SIG-M5 (cell line): Measurements from ENCODE around the gene SLC38A1.
"Not testable (repeated sequence)": the region's sequence is repeated elsewhere in the genome, so short reads cannot be mapped to it uniquely, and the experiment has no call there.

Experiments
- DNase-seq: peaks from one replicate; lab custom pipeline; 2025; lab: John Stamatoyannopoulos, UW

The SLC38A1 gene

GRCh38 chr12:46268583-46269428, at the start of gene SLC38A1:
Gene SLC38A1 (minus strand): TSS chr12:46269043. CDS start chr12:46239800, 29,243 bp downstream.
- DNase-seq, result no peak

- no peak for DNase-seq
Observed at GRCh38 chr12:46318037-46318436, 49.2 kb upstream of the SLC38A1 start.

GRCh38 chr12:46304070-46304469, 35.2 kb upstream of the SLC38A1 start:
- no peak for DNase-seq

GRCh38 chr12:46303039-46303666, 34.3 kb upstream of the SLC38A1 start:
- no peak for DNase-seq

GRCh38 chr12:46300910-46301309, 32.1 kb upstream of the SLC38A1 start:
- DNase-seq, result no peak

GRCh38 chr12:46299851-46300250, 31.0 kb upstream of the SLC38A1 start:
- no peak for DNase-seq

DNA sequence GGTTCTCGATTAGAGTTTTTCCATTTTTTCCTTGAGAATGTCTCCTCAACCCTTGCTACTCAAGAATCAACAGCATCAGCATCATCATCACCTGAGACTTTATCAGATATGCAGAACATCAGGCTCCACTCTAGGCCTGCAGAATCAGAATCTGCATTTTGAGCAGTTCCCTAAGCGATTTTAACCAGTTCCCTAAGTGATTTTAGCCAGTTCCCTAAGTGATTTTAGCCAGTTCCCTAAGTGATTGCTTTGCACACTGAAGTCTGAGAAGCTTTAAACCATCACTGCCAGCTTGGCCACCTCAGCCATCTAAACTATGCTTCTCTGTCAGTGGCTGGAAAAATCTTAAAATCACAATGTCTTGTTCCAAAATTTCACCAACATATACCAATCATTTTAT, 29.4 kb upstream of the SLC38A1 start:
- no peak for DNase-seq

GRCh38 chr12:46296822-46297221, 28.0 kb upstream of the SLC38A1 start:
- no peak for DNase-seq

GRCh38 chr12:46292754-46293402, 24.0 kb upstream of the SLC38A1 start:
- DNase-seq, result no peak

DNA sequence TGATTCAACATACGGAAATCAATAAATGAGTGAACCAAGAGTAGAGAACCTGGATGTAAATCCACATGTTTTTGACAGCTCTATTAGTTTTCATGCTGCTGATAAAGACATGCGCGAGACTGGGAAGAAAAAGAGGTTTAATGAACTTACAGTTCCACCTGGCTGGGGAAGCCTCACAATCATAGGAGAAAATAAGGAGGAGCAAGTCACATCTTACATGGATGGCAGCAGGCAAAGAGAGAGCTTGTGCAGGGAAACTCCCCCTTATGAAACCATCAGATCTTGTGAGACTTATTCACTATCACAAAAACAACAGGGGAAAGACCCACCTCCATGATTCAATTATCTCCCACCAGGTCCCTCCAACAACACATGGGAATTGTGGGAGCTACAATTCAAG, 23.1 kb upstream of the SLC38A1 start:
- DNase-seq, result not testable (repeated sequence)

- not testable (repeated sequence) for DNase-seq
Observed at GRCh38 chr12:46285177-46285576, 16.3 kb upstream of the SLC38A1 start.

GRCh38 chr12:46282829-46283228, 14.0 kb upstream of the SLC38A1 start:
- no peak for DNase-seq

DNA sequence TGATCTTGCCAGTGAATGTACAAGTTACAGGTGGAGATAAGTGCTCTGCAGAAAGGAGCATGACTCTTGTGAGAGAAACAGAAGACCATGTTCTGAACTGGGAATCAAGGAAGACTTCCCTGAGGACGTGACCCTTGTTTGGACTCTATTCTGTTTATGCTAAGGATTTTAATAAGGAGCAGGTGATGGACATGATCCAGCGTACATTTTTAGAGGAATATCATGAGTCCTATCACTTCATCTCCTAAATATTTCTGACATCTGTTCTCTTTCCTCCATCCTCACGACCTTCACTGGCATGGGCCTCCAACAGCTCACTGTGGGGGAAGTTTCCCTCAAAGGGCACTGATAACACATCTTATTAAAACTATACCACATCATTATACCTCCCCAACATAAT, 7.9 kb upstream of the SLC38A1 start:
- no peak for DNase-seq

DNA sequence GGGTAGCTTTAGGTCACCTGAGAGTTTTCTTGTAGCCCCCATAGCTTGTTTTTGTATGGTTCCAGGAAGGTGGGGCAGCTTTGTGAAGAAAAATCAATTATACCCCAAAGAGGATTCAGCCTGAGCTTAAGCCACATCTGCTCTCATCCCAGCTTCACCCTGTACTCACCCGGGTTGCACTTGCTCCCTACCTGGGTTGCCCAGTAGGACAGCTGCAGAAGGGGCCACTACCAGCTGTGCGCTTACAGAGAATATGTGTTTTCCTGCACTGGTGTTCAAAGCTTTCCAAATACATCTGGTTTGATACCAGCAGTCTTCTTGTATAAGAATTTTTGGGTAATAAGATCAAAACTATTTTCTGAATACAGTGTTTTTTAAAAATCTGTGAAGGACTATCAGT, 3.0 kb upstream of the SLC38A1 start:
- no peak for DNase-seq

DNA sequence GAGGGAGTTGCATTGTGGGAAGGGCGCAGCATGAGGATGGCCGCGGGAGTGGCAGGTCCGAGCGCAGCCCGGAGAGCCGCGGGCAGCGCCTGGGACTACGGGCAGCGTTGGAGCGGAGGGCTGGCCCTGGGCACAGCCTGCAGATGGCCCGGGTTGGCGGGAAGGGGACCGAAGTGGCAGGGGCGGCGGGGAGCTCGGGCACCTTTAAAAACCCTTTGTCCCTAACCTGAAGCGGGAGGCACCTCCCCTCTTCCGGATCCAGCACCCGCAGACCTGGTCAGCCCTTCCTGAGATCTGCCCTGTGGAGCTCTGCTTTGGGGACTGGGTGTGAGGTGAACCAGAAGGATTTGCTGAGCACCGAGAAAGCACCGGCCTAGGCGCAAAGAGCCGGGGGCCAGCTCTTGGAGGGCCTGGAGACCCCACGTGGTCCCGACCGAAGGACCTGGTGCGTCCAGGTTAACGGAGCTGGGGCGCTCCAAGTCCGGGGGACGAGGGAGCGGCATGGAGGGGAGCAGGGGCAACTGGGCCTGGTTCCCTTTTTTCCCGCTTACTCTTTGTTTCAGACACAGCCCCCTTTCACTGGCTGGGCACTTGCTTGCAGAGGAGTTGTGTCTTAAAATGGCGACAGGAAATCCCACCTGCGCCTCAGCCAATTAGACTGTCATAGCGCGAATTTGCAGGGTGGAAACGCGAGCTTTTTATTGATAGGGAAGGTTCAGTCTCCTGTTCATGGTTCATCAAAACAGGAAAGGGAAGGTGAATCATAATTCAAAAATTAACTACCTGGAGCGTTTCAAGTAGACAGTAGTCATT, 792 bp upstream of the SLC38A1 start:
- no peak for DNase-seq

GRCh38 chr12:46267825-46268582, 839 bp downstream of the SLC38A1 start:
- DNase-seq, result no peak

DNA sequence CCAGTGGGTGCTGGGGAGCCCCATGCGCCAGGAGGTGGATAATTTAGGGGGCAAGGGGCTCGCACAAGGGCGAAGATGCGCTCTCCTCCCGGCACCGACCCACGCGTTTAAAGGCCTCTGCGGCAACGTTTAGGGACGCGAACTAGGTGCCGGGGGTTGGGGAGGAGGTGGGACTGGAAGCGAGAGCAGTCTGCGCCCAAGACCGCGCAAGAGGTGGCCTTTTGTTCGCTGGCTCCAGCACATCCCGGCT, 1.3 kb downstream of the SLC38A1 start:
- no peak for DNase-seq

DNA sequence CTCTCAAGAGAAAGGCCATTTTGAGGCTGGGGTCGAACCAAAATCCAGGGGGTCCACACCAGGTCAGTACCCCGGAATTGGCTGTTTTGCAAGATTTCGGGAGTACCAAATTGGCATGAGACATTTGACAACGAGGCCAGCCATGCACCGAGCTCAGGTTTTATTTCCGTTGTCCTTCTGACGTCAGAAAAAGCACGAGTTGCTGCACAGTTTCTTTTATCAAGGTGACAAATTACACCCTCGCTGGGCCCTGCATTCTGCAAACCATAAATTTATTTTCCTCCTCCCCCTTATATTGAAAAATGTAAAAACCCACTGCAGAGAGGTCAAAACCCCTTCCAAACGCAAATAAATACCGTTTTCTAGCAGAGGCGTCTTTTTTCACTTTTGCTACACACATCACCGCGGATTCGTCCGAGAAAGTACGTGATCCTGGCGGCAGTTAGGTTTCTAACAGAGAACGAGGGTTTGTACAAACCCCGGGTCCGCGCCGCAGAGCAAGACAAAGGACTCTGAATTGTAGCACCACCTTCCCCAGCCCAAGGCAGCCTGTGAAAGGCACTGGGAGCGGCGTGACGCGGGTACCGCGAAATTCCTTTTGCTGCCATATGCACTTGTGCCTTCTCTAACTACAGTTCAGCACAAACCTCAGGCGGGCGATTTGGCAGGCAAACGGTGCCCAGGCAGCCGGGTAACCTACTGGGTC, 1.8 kb downstream of the SLC38A1 start:
- DNase-seq, result no peak

DNA sequence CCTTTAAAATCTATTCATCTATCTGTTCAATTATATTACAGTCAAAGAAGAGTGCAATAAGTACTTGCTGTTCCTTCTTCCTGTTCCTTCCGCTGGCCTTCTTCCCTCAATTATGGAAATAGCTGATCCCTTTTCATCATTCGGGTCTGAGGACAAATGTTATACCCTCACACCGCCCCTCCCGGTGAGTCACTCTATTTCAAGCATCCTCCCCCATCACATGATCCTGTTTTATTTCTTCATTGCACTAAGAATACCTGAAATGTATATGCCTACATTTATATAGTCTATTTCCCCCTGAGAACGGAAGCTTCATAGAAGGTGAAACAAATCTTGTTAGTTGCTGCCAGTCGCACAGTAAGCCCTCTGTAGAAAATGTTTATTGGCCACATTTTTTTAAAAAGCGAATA, 2.5 kb downstream of the SLC38A1 start:
- no peak for DNase-seq

DNA sequence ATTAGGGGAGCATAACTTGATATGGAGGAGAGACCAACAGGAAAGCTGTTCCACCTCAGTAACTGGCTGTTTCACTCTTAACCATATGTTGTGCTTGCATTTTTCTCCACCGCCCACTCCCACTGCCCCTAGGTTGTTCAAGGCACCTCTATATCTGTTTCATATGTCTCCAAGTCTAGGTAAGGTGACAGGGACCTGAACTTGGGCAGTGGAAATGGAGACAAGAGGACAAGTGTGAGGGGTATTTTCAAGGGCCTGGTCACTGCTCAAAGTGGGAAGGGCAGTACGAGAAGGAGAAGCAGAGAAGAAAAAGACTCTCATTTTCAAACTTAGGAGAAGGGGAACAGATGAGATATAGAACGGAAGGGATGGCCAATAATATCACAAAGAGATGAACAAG, 3.1 kb downstream of the SLC38A1 start:
- no peak for DNase-seq

- no peak for DNase-seq
Observed at GRCh38 chr12:46265102-46265501, 3.7 kb downstream of the SLC38A1 start.
